ENCODE results near the gene NDOR1.

Gene NDOR1

GRCh38 chr9:137182836-137183235 is 22.7 kb upstream of the NDOR1 start:
- no peak for DNase-seq (ENCODE audit: low read depth in 2 of 2, low spot score in 1 of 2)

- no peak for DNase-seq (ENCODE audit: low read depth in 2 of 2, low spot score in 1 of 2)
These were observed 21.4 kb upstream of the NDOR1 start for GRCh38 chr9:137183980-137184595.

DNA sequence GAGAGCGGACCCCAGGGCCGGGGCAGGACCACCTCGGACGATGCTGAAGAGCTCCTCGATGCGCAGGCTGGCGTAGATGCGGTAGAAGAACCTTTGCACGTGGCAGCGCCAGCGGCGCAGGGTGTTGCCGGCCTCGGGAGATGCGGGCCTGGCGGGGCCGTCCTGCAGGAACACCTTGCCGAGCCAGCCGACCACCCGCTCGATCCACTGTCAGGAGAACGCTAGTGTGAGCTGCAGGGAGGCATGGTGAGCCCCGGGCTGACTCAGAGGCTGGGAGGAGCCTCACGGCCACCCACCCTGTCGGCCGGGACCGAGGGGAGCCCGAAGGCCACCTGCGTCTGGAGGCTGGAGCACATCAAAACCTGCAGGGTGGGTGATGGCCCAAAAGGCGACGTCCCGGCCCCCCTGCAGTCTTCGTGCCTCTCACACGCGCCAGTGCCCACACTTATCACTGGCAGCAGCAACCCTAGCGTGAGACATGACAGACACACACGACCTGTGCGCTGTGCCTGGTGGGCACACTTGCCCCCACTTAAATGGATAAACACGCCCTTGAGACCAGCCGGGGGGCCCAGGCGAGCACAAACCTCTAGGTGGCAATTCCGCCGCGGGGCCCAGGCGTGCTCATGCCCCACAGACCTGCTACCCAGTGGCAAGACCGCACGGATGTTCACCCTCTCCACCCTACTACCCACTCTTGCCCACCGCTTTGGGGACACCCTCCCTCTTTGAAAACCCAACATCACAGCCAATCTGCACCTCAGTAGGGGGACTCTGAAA is 20.4 kb upstream of the NDOR1 start:
- no peak for DNase-seq (ENCODE audit: low read depth in 2 of 2, low spot score in 1 of 2)

- no peak for DNase-seq (ENCODE audit: low read depth in 2 of 2, low spot score in 1 of 2)
These were observed 19.6 kb upstream of the NDOR1 start for GRCh38 chr9:137185921-137186320.

- no peak for DNase-seq (ENCODE audit: low read depth in 2 of 2, low spot score in 1 of 2)
These were observed 19.1 kb upstream of the NDOR1 start for GRCh38 chr9:137186385-137186784.

- no peak for DNase-seq (ENCODE audit: low read depth in 2 of 2, low spot score in 1 of 2)
These were observed 18.1 kb upstream of the NDOR1 start for GRCh38 chr9:137187386-137187785.

- no peak for DNase-seq (ENCODE audit: low read depth in 2 of 2, low spot score in 1 of 2)
These were observed 17.4 kb upstream of the NDOR1 start for GRCh38 chr9:137188086-137188489.

DNA sequence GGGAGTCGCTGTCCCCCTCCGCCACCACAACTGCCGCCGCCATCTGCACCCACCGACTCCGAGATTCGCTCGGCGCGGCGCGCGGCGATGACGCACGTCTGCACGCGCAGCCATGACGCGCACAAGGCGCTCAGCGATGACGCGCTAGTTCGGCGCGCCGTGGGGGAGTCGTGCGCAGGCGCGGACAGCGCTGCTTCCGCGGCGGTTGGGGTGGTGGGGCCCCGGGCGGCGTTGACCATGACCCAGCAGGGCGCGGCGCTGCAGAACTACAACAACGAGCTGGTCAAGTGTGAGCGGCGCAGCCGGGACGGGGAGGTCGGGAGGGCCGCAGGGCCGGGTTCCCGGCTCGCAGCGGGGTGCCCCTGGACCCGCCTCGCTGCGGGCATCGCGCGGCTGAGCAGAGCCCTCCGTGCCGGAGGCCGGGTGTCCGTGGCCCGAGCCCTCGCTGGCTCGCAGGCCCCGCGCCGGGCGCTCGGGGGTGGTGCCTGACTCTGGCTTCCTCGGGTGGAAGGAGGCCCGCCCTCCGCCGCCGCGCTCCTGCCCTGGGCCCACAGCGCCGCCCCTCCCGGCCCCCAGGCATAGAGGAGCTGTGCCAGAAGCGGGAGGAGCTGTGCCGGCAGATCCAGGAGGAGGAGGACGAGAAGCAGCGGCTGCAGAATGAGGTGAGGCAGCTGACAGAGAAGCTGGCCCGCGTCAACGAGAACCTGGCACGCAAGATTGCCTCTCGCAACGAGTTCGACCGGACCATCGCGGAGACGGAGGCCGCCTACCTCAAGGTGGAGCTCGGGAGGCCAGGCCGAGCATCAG is 16.8 kb upstream of the NDOR1 start, which contains the start of the genes ANAPC2 and SSNA1:
TSS of gene ANAPC2 (minus strand) at position 71 of the 807 bp plus-strand sequence. CDS start at position 43, 28 bp downstream.
TSS of gene SSNA1 (plus strand) at position 187 of the 807 bp plus-strand sequence. CDS start at position 238, 51 bp downstream.
- peak; percentile 75 to 85 for DNase-seq (ENCODE audit: low read depth in 2 of 2, low spot score in 1 of 2)

GRCh38 chr9:137189297-137190295 is 15.9 kb upstream of the NDOR1 start:
- DNase-seq (ENCODE audit: low read depth in 2 of 2, low spot score in 1 of 2): no peak

GRCh38 chr9:137190315-137190856 is 15.1 kb upstream of the NDOR1 start:
- no peak for DNase-seq (ENCODE audit: low read depth in 2 of 2, low spot score in 1 of 2)

DNA sequence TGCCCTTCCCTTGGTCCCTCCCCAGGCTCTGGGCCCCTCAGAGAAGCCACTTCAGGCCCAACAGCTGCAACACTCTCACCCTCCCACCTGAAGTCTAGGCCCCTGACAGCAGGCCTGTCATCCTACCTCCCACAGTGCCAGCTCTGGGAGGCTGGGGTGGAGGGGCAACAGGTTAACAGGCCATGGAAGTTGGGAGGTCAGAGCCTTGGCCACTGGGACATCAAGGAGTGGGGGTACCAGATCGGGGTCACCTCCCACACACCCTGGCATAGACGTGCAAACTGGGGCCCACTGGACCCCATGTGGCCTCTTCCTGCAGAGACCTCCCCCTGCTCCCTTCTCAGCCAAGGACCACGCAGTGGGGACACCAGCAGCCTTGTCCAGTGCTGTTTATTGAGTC is 14.3 kb upstream of the NDOR1 start:
- no peak for DNase-seq (ENCODE audit: low read depth in 2 of 2, low spot score in 1 of 2)

DNA sequence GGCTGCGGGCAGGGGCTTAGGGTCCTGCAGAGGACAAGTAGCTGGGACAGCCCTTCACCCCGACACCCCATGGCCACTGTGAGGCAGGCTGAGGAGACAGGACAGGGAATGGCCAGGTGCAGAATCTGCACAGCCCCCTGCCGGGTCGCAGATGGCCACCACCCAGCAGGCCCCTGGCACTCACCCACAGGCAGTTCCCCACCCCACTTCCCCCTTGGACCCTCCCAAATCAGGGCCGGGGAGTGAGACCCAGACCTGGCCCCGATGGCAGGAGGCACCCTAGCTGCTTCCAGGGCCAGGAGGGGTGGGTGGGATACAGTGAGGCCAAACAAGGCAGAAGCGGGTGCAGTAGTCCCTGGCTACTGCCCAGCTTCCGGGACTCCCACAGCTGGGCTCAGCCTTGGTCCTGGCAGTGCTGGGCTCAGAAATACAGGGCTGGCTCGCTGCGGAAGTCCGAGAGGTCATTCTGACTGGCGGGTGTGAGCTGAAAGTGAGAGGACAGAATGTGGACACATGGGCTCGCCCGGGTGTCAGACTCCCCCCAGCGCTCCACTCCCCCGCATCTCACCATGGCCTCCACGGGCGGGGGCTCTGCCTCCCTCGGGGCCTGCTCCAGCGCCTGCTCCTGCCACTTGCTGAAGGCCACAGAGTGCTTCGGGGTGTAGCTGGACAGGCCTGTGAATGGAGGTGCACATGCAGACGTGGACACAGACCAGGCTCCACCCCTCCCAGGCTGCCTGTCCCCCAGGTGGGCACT is 13.6 kb upstream of the NDOR1 start:
- no peak for DNase-seq (ENCODE audit: low read depth in 2 of 2, low spot score in 1 of 2)

- DNase-seq (ENCODE audit: low read depth in 2 of 2, low spot score in 1 of 2): no peak
These were observed 13.1 kb upstream of the NDOR1 start for GRCh38 chr9:137192448-137192780.

DNA sequence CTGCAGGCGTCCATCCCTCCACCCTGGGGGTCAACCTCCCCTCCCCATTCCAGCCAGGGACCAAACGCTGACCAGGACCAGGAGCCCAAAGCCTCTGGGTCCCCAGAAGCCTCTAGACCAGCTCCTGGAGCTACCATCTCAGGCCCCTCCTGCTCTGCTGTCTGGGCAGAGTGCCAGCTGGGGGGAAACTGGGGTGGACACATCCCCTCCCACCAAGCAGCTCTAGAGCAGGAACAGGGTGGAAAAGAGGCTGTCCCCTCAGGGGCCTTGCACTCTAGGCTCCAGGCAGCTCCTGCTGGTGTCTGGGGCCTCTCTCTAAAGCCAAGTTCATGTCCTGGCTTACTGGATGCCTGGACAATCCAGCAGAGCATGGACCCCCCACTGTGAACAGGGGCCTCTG is 12.6 kb upstream of the NDOR1 start:
- no peak for DNase-seq (ENCODE audit: low read depth in 2 of 2, low spot score in 1 of 2)

DNA sequence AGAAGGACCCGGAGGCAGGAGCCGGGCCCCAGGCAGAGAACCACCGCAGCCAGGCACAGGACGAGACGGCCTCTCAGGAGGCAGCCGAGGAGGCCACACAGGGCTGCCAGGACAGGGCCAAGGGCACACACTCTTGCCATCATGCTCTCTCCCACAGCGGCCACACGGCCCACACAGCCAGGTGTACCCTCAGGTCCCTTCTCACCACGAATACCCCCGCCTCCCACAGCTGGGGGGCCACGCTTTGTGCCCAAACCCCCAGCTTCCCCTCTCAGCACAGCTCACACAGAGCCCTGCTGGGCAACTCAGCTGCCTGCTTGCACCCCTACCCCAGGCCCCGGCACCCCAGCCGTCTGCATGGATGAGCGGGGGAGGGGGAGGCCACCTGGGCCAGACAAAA is 11.7 kb upstream of the NDOR1 start:
- DNase-seq (ENCODE audit: low read depth in 2 of 2, low spot score in 1 of 2): no peak

DNA sequence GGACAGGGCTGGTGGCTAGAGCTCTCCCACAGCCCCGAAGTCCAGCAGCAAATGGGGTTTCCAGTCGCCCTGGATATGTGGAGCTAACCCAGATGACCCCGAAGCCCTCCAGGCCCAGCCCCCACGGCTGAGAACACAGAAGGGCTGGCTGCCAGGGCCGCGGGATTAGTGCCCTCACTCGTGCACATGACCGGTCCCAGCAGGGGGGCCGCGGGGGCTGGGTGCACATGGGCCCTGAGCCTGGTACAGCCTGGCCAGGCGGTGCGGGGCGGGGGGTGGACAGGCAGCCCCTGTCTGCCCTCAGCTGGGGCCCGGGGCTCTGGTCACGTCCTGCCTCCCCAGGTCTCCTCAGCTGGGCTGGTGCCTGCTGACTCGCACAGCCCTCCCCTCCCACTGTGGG is 11.1 kb upstream of the NDOR1 start:
- no peak for DNase-seq (ENCODE audit: low read depth in 2 of 2, low spot score in 1 of 2)

- DNase-seq (ENCODE audit: low read depth in 2 of 2, low spot score in 1 of 2): no peak
These were observed 10.6 kb upstream of the NDOR1 start for GRCh38 chr9:137194909-137195308.

DNA sequence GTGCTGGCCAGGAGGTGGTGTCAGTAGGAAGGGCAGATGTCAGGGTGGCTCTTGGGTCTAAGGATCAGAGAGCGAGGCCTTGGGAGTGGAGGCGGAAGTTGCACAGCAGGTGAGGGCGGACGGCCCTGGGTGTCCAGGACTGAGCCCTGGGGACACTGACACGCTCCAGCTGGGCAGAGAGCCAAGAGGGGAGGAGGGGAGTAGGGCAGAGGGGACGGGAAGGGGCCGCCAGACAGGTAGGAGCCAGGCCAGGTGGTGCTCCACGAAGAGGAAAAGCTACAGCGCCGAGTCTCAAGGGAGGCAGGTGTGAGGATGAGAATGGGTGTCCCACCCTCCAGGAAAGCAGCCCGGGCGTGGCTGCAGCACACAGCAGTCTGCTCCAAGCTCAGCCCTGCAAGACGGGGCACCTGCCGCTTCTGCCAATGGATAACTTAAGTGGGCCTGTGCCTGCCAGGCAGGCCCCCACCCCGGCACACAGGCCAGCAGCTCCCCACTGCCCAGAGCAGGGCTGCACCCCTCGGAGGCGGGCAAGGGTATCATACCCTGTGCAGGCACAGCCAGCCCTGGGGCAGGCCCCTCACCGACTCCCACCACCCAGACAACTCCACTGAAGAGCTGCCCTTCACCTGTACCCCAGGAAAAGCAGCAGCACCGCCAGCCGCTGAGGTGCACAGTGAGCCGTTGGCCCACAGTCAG is 9.8 kb upstream of the NDOR1 start:
- DNase-seq (ENCODE audit: low read depth in 2 of 2, low spot score in 1 of 2): no peak

All from stimulated activated CD8-positive, alpha-beta memory T cell treated with anti-CD3 and anti-CD28 coated beads, Interleukin-4, amount 100 ng/mL, for 1 hour (primary cell).